Glutamatergic neuron (in vitro differentiated cells): ENCODE measurements around the gene MYO1E. TPM values are rescaled to one million over a fixed set of nuclear protein-coding genes. Genes with fewer than 3 reads are reported as not detected.

Experiments used
- DNase-seq: peaks from one replicate; pipeline ENCODE4 v3.0.0; 2022
- H3K27ac Mint-ChIP-seq: one replicate; pipeline ENCODE4 v1.8.0; 2020; ENCODE audit warnings: mild to moderate bottlenecking, mixed read lengths, inconsistent platforms; ENCODE audit not compliant: unreplicated experiment
- H3K27me3 Mint-ChIP-seq: one replicate; pipeline ENCODE4 v1.8.0; 2020; ENCODE audit warnings: mild to moderate bottlenecking, moderate library complexity, mixed read lengths, inconsistent platforms; ENCODE audit not compliant: unreplicated experiment
- H3K36me3 Mint-ChIP-seq: one replicate; pipeline ENCODE4 v1.8.0; 2020; ENCODE audit warnings: mild to moderate bottlenecking, mixed read lengths, inconsistent platforms; ENCODE audit not compliant: unreplicated experiment
- H3K4me1 Mint-ChIP-seq: one replicate; pipeline ENCODE4 v1.8.0; 2020; ENCODE audit warnings: mild to moderate bottlenecking, low read depth, mixed read lengths, inconsistent platforms; ENCODE audit not compliant: unreplicated experiment
- H3K4me3 Mint-ChIP-seq: one replicate; pipeline ENCODE4 v1.8.0; 2020; ENCODE audit warnings: mild to moderate bottlenecking, mixed read lengths, inconsistent platforms; ENCODE audit not compliant: unreplicated experiment
- H3K9me3 Mint-ChIP-seq: one replicate; pipeline ENCODE4 v1.8.0; 2020; ENCODE audit warnings: mild to moderate bottlenecking, moderate library complexity, mixed read lengths, inconsistent platforms; ENCODE audit not compliant: unreplicated experiment
- CTCF ChIP-seq: fragments of 200-600 bp; sonication (generic); IDR thresholded peaks from one replicate; pipeline ENCODE4 v1.5.0; 2021; ENCODE audit not compliant: partially characterized antibody, unreplicated experiment
- total RNA-seq: library from RNA; stranded (reverse); fragmentation: NEBNext Ultra II Directional; extraction: Animal tissue kit (Norgen Biotek cat#: 25700); gene quantifications from one replicate; pipeline ENCODE4 v1.2.1, GENCODE V29; 2021; ENCODE audit not compliant: unreplicated experiment

MYO1E gene
- total RNA-seq, 1 donor from 2014 or later: 7.9 TPM

GRCh38 chr15:59252137-59252536 is 120.5 kb downstream of the MYO1E start:
- Mint-ChIP-seq H3K4me1 (no peaks in the 10 kb centered on the region), H3K36me3 (no peaks in the 10 kb centered on the region), H3K27me3 (no peaks in the 10 kb centered on the region), H3K4me3 (no peak overlapping the region), H3K9me3 (no peaks in the 10 kb centered on the region), H3K27ac (no peak overlapping the region)
- no peak for DNase-seq
- no peak for TF ChIP-seq CTCF

GRCh38 chr15:59251001-59251845 is 121.4 kb downstream of the MYO1E start:
- Mint-ChIP-seq H3K36me3 (no peaks in the 10 kb centered on the region), H3K9me3 (peaks cover 1% of the 10 kb centered on the region), H3K4me3 (no peak overlapping the region), H3K4me1 (no peaks in the 10 kb centered on the region), H3K27me3 (no peaks in the 10 kb centered on the region), H3K27ac (no peak overlapping the region)
- DNase-seq: no peak
- TF ChIP-seq CTCF: no peak

- Mint-ChIP-seq H3K36me3 (no peaks in the 10 kb centered on the region), H3K9me3 (peaks cover 1% of the 10 kb centered on the region), H3K4me3 (no peak overlapping the region), H3K27ac (no peak overlapping the region), H3K4me1 (no peaks in the 10 kb centered on the region), H3K27me3 (no peaks in the 10 kb centered on the region)
- DNase-seq: no peak
- no peak for TF ChIP-seq CTCF
Measured at GRCh38 chr15:59250249-59250648, 122.4 kb downstream of the MYO1E start.

- H3K36me3 Mint-ChIP-seq: no peaks in the 10 kb centered on the region
- no peak overlapping the region for H3K4me3 Mint-ChIP-seq
- DNase-seq: no peak
- no peak for TF ChIP-seq CTCF
- no peak overlapping the region for H3K27ac Mint-ChIP-seq
- no peaks in the 10 kb centered on the region for H3K4me1 Mint-ChIP-seq
- peaks cover 1% of the 10 kb centered on the region for H3K9me3 Mint-ChIP-seq
- H3K27me3 Mint-ChIP-seq: no peaks in the 10 kb centered on the region
Measured at GRCh38 chr15:59249816-59250215, 122.9 kb downstream of the MYO1E start.

GRCh38 chr15:59247364-59247763 is 125.3 kb downstream of the MYO1E start:
- no peaks in the 10 kb centered on the region for H3K4me1 Mint-ChIP-seq
- no peak overlapping the region for H3K4me3 Mint-ChIP-seq
- TF ChIP-seq CTCF: peak; percentile 53

More at GRCh38 chr15:59247364-59247763, 125.3 kb downstream of the MYO1E start:
- no peak overlapping the region for H3K27ac Mint-ChIP-seq
- DNase-seq: peak; percentile 47
- no peaks in the 10 kb centered on the region for H3K36me3 Mint-ChIP-seq
- H3K9me3 Mint-ChIP-seq: peaks cover 1% of the 10 kb centered on the region
- H3K27me3 Mint-ChIP-seq: no peaks in the 10 kb centered on the region
